ENCODE measurements around the gene CRACR2B.

Gene CRACR2B

DNA sequence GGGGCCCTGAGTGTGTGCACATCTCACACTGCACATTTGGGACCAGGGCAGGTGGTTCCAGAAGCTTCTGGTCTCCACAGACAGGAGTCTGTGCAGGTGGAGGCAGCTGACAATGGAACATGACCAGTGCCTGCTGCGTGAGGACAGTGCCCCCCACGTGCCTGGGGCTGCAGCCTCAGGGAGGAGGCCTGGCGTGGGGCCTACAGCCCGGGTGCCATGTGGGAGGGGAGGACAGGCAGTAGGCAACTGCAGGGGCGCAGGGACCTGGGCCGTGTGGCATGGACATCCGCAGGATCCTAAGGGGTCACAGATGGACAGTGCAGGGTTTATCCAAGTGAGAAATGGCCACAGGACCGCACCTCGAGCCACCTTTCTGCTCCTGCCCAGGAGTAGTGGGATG, 43.8 kb downstream of the CRACR2B start:
- in situ Hi-C loops (cut with MboI; ENCODE audit: low sequenced_read_pairs, unreplicated experiment) = no loop called here
- no peak for DNase-seq (ENCODE audit: low spot score)
- TF ChIP-seq, protein P1, sequence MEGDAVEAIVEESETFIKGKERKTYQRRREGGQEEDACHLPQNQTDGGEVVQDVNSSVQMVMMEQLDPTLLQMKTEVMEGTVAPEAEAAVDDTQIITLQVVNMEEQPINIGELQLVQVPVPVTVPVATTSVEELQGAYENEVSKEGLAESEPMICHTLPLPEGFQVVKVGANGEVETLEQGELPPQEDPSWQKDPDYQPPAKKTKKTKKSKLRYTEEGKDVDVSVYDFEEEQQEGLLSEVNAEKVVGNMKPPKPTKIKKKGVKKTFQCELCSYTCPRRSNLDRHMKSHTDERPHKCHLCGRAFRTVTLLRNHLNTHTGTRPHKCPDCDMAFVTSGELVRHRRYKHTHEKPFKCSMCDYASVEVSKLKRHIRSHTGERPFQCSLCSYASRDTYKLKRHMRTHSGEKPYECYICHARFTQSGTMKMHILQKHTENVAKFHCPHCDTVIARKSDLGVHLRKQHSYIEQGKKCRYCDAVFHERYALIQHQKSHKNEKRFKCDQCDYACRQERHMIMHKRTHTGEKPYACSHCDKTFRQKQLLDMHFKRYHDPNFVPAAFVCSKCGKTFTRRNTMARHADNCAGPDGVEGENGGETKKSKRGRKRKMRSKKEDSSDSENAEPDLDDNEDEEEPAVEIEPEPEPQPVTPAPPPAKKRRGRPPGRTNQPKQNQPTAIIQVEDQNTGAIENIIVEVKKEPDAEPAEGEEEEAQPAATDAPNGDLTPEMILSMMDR (IDR thresholded peaks at IDR 0.05; ENCODE audit: borderline replicate concordance, control extremely low read depth, extremely low read depth, insufficient read depth, missing control alignments) = no peak

DNA sequence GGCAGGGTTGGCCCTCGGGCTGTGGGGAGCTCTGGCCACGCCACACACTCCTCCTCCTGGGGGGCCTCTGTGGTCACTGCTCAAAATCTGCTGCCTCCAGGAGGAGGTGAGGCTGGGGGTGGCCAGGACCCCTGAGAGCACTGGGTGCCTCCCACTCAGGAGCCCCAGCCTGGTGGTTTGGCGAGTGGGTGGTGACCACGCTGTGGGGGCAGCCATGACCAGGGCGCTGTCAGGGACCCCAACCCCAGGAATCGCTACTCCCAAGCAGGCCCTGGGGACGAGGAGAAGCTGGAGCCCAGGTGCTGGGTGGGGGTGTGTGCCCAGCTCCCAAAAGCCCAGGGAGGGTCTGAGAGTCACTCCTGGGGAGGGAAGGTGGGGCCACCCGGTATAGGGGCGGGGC, 45.1 kb downstream of the CRACR2B start:
- in situ Hi-C loops (cut with MboI; ENCODE audit: low sequenced_read_pairs, unreplicated experiment) = no loop called here
- DNase-seq (ENCODE audit: low spot score) = no peak
- TF ChIP-seq, protein P1 (IDR thresholded peaks at IDR 0.05; ENCODE audit: borderline replicate concordance, control extremely low read depth, extremely low read depth, insufficient read depth, missing control alignments) = no peak

DNA sequence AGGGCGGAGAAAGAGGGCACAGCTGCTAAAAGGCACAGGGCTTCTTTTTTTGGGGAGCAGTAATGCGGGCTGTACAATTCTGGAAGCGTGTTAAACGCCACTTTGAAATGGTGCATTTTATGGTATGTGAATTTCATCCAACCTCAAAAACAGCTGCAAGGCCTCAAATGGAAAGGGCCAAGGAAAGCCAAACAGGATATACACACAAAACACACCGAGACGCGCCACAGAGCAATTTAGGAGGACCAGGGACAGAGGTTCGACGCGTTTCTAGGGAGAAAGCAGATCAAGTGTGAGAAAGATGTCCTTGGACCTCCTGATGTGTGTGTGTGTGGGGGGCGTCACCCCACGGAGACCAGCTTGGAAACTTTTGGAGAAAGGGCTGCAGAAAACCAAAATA, 46.0 kb downstream of the CRACR2B start:
- in situ Hi-C loops (cut with MboI; ENCODE audit: low sequenced_read_pairs, unreplicated experiment) = no loop called here

DNA sequence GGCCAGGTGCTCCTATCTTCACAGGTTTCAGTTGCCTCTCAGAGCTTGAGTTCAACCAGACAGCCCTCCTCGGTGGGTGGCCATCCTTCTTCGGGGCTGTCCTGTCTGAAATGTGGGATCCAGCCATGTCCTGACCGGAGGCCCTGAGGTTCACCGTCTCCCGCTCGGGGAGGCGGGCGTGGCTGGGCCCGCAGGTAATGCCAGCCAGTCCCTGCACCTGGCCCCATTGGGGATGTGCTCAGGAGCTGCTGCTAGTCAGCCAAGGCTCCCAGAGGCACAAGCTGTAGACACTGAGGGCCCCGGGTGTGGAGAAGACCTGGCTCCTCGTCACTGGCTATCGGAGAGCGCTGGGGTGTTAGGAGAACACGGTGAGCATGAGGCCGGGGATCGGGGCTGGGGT, 47.5 kb downstream of the CRACR2B start:
- TF ChIP-seq, protein P1 (IDR thresholded peaks at IDR 0.05; ENCODE audit: borderline replicate concordance, control extremely low read depth, extremely low read depth, insufficient read depth, missing control alignments) = no peak
- no peak for DNase-seq (ENCODE audit: low spot score)
- in situ Hi-C loops (cut with MboI; ENCODE audit: low sequenced_read_pairs, unreplicated experiment) = no loop called here

More for the DNA sequence above, 46.0 kb downstream of the CRACR2B start:
- TF ChIP-seq, protein P1 (IDR thresholded peaks at IDR 0.05; ENCODE audit: borderline replicate concordance, control extremely low read depth, extremely low read depth, insufficient read depth, missing control alignments) = no peak
- DNase-seq (ENCODE audit: low spot score) = no peak

DNA sequence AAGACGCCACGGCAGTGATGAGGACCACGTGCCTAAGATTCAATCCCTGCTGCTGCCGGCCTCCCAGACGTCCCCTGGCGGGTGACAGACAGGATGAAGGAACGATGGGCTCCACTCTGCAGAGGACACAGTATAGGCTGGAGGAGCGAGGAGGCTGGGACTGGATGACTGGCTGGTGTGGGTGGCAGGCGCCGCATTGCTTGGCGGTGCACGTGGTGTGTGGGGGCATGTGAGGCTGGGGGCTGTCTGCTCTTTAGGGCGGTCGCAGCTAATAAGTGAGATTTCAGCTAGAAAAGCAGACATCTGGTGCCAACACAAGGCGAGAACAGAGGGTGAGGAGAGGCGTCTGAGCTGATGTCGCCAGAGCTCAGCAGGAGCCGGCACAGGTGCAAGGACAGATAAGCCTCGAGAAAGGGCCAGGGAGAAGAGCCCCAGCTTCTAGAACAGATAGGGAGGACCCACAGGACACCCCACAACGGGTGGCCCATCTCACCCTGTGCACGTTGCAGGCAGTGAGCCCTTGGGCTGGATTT, 48.1 kb downstream of the CRACR2B start:
- DNase-seq (ENCODE audit: low spot score) = no peak
- in situ Hi-C loops (cut with MboI; ENCODE audit: low sequenced_read_pairs, unreplicated experiment) = no loop called here
- TF ChIP-seq, protein P1 (IDR thresholded peaks at IDR 0.05; ENCODE audit: borderline replicate concordance, control extremely low read depth, extremely low read depth, insufficient read depth, missing control alignments) = no peak

DNA sequence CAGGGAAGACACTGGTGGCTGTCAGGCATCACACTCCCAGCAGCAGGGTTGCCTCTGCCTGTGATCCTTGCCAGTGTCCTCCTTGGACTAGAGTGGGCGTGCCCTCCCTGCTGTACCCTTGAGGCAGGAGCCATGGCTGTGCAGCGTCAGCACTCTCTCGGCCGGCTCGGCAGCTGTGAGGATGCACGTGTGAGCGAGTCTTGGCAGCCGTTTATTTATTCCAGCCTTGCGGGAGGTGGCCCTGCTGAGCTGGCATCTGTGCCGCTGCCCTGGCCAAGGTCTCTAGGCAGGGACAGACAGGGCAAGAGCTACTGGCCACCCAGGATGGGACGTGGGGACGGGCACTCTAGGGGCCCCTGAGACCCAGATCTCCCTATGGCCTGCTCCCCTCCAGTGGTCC, 48.8 kb downstream of the CRACR2B start:
- DNase-seq (ENCODE audit: low spot score) = no peak
- TF ChIP-seq, protein P1 (IDR thresholded peaks at IDR 0.05; ENCODE audit: borderline replicate concordance, control extremely low read depth, extremely low read depth, insufficient read depth, missing control alignments) = no peak
- in situ Hi-C loops (cut with MboI; ENCODE audit: low sequenced_read_pairs, unreplicated experiment) = no loop called here
